ENCODE data around the gene ATRNL1. TPM values are rescaled to one million over a fixed set of nuclear protein-coding genes. Genes with fewer than 3 reads are reported as not detected.

The ATRNL1 gene
- total and polyA plus RNA-seq, 2 of the 8 experiments (the other 6 are each of a cell fraction or from before 2014, with no cell fraction given) = 5.1 to 17.6 TPM

GRCh38 chr10:115427611-115428010 lies 334.4 kb downstream of the ATRNL1 start:
- Histone ChIP-seq H4K5ac (ENCODE audit: insufficient read length, low read depth, low read length) (no peak overlapping the region), H3K36me3 (ENCODE audit: control insufficient read depth in 2 of 4, insufficient read depth in 4 of 4, low read length in 3 of 4) (no peaks in the 10 kb centered on the region), H2BK5ac (ENCODE audit: low read depth, low read length) (no peak overlapping the region), H2BK12ac (ENCODE audit: low read depth, low read length) (no peak overlapping the region), H2AK5ac (ENCODE audit: low read depth, low read length) (no peak overlapping the region), H3K9me3 (ENCODE audit: insufficient read depth in 2 of 2, low read depth in 1 of 2, low read length in 1 of 2) (no peaks in the 10 kb centered on the region), H3K56ac (replicated peaks; ENCODE audit: insufficient read length, low read depth, low read length) (no peak overlapping the region), H3K23me2 (ENCODE audit: low read depth, low read length) (no peaks in the 10 kb centered on the region), H2BK15ac (ENCODE audit: low read length) (no peak overlapping the region), H3K4me2 (ENCODE audit: insufficient read depth in 1 of 2, low read depth in 2 of 2, low read length in 2 of 2) (no peak overlapping the region), H2AFZ (ENCODE audit: low read length) (no peak overlapping the region), H3K18ac (ENCODE audit: extremely low read depth, low read length) (no peak overlapping the region), H3K79me2 (ENCODE audit: control insufficient read depth in 1 of 2, insufficient read depth in 2 of 2, low read length in 2 of 2) (no peaks in the 10 kb centered on the region), H3K4me1 (replicated peaks in 1 of 4; ENCODE audit: control insufficient read depth in 3 of 4, insufficient read depth in 4 of 4, low read length in 3 of 4) (no peaks in the 10 kb centered on the region), H4K20me1 (replicated peaks in 1 of 2; ENCODE audit: control insufficient read depth in 1 of 2, insufficient read depth in 2 of 2, low read length in 2 of 2) (no peaks in the 10 kb centered on the region), H4K8ac (ENCODE audit: extremely low read depth, insufficient read depth, low read length) (no peak overlapping the region), H3K4ac (replicated peaks; ENCODE audit: insufficient read length, low read depth, low read length) (no peak overlapping the region), H3K79me1 (ENCODE audit: low read depth, low read length) (no peaks in the 10 kb centered on the region), H3K4me3 (ENCODE audit: extremely low read depth in 1 of 4, insufficient read depth in 2 of 4, low read depth in 3 of 4, low read length in 4 of 4) (no peak overlapping the region), H3K9ac (replicated peaks in 1 of 4; ENCODE audit: extremely low read depth in 1 of 4, low read depth in 3 of 4, low read length in 3 of 4) (no peak overlapping the region), H3K23ac (ENCODE audit: insufficient read length) (no peak overlapping the region), H4K91ac (replicated peaks; ENCODE audit: insufficient read length, low read length) (no peak overlapping the region), H2BK120ac (replicated peaks; ENCODE audit: low read depth, low read length) (no peak overlapping the region), H3K27ac (ENCODE audit: low read depth, low read length) (no peak overlapping the region), H2BK20ac (ENCODE audit: low read length) (no peak overlapping the region), H3K14ac (ENCODE audit: insufficient read length) (no peak overlapping the region), H3K27me3 (replicated peaks in 1 of 4; ENCODE audit: control insufficient read depth in 3 of 4, extremely low read depth in 1 of 4, insufficient read depth in 3 of 4, low read length in 3 of 4) (no peaks in the 10 kb centered on the region)
- no peak for DNase-seq (ENCODE audit: low read depth in 1 of 2, low spot score in 2 of 2)
- no peak for FAIRE-seq
- 66% methylated on average over 2 of the region's 2 CpGs; no CpG with 5 or more reads in 1 of the 2 experiments for WGBS, 2 experiments (ENCODE audit: extremely low coverage in 1 of 2, insufficient coverage in 1 of 2, insufficient read length in 1 of 2, insufficient replicate concordance in 2 of 2, low coverage in 1 of 2, low lambda C conversion rate in 2 of 2, missing lambda C conversion rate in 1 of 2)
- ChIA-PET CTCF (ENCODE audit: partially characterized antibody) (no interaction called here), POLR2A (ENCODE audit: partially characterized antibody) (no interaction called here)
- no peak for TF ChIP-seq CTCF (IDR thresholded peaks at IDR 0.05; ENCODE audit: control extremely low read depth in 1 of 3, insufficient read depth in 1 of 3, low read depth in 1 of 3, low read length in 3 of 3)
- no peak for TF ChIP-seq POU5F1 (IDR thresholded peaks at IDR 0.05; ENCODE audit: low read depth, low read length)
- TF ChIP-seq PHF8 (conservative IDR thresholded peaks at IDR 0.05; ENCODE audit: low read depth, low read length) = no peak
- no peak for TF ChIP-seq ATF2 (IDR thresholded peaks at IDR 0.05; ENCODE audit: low read length)
- TF ChIP-seq FOSL1 (IDR thresholded peaks at IDR 0.05; ENCODE audit: insufficient read depth, low read depth, low read length) = no peak
- TF ChIP-seq NRF1 (IDR thresholded peaks at IDR 0.05; ENCODE audit: low read depth, low read length) = no peak

Measured in H1 (cell line).